Activated CD4-positive, alpha-beta memory T cell treated with anti-CD3 and anti-CD28 coated beads for 36 hours (primary cell): Measurements from ENCODE around the gene DCAF8. TPM values are rescaled to one million over a fixed set of nuclear protein-coding genes. Genes with fewer than 3 reads are reported as not detected.

Experiments
- CTCF ChIA-PET: fragments of 350-600 bp; sonication (Branson Sonifier 250); formaldehyde crosslinking; loops from one replicate; lab custom pipeline; 2021; ENCODE audit warnings: antibody characterized with exemption, inconsistent platforms; lab: Charles Lee
- POLR2A ChIA-PET: fragments of 350-600 bp; sonication (Branson Sonifier 250); formaldehyde crosslinking; loops from one replicate; lab custom pipeline; 2021; ENCODE audit warnings: antibody characterized with exemption; lab: Charles Lee
- DNase-seq: peaks from one replicate; pipeline ENCODE4 v3.0.0-alpha.2; 2020
- H3K27ac Mint-ChIP-seq: one replicate; pipeline ENCODE4 v1.8.0; 2021; ENCODE audit warnings: mixed read lengths
- H3K27me3 Mint-ChIP-seq: one replicate; pipeline ENCODE4 v1.8.0; 2021; ENCODE audit warnings: mixed read lengths
- H3K36me3 Mint-ChIP-seq: one replicate; pipeline ENCODE4 v1.8.0; 2021; ENCODE audit warnings: mixed read lengths
- H3K4me1 Mint-ChIP-seq: one replicate; pipeline ENCODE4 v1.8.0; 2021; ENCODE audit warnings: low read depth, mixed read lengths
- H3K4me3 Mint-ChIP-seq: one replicate; pipeline ENCODE4 v1.8.0; 2021; ENCODE audit warnings: mild to moderate bottlenecking, mixed read lengths
- H3K9me3 Mint-ChIP-seq: one replicate; pipeline ENCODE4 v1.8.0; 2021; ENCODE audit warnings: mixed read lengths
- intact Hi-C: fragments of 100-400 bp; cut with micrococcal nuclease; formaldehyde crosslinking; loops from one replicate; pipeline ENCODE4 v1.15.1; 2023
- total RNA-seq, 2 experiments: library from RNA; stranded (reverse); gene quantifications; one replicate each; pipeline ENCODE4 v1.2.3, GENCODE V29; 2021

Gene DCAF8
- total RNA-seq, 2 experiments from 2014 or later: 142 to 150 TPM

DNA sequence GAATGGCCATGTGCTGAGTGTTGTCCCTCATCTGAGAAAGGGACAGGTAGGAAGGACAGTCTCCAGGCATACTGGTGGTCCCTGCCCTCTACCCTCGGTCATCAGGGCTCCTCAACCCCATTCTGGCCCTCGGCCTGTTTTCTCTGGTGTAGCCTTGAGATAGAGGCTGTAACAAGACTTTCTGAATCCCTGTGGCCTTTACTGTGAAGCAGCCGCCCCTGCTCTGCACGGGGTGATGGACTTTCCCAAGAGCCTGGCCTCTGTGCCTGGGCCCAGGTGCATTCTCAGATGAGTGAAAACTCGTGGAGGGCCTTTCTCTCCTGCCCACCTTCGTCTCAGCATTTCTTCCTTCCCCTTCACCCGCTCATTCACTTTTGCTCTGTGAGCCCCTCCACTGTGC, 74.9 kb downstream of the DCAF8 start:
- ChIA-PET POLR2A (no interaction called here), CTCF (interaction anchor here (0.8 kb wide), 1 partner anchor 104 kb away, joined by 3 read pairs; no protein-coding TSS in a partner anchor)
- DNase-seq: no peak
- H3K36me3 Mint-ChIP-seq: no peaks in the 10 kb centered on the region
- intact Hi-C loops: no loop called here
- peaks cover 3% of the 10 kb centered on the region for H3K27me3 Mint-ChIP-seq
- no peaks in the 10 kb centered on the region for H3K9me3 Mint-ChIP-seq
- H3K4me3 Mint-ChIP-seq: no peak overlapping the region
- H3K27ac Mint-ChIP-seq: no peak overlapping the region
- no peaks in the 10 kb centered on the region for H3K4me1 Mint-ChIP-seq

DNA sequence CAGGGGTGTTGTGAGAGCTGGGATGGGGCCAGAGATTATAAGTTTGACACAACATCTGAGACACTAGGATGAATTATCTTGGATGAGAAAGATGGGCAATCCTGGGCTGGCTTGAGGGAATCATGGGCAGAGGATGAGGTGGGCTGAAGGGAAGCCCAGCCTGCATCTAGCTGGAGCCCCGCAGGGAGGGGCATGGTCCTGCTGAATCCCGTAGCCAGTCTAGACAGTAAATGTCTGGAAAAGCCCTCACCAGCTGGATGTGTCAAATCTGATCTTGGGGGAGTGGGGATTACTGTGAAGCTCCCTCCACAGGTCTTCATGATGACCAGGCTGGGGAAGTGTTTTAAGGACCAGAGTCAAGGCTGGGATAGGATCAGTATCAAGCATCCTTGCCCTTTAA, 75.6 kb downstream of the DCAF8 start:
- POLR2A ChIA-PET: no interaction called here
- DNase-seq: no peak
- no peaks in the 10 kb centered on the region for H3K4me1 Mint-ChIP-seq
- CTCF ChIA-PET: no interaction called here
- H3K9me3 Mint-ChIP-seq: no peaks in the 10 kb centered on the region
- no peaks in the 10 kb centered on the region for H3K36me3 Mint-ChIP-seq
- peaks cover 3% of the 10 kb centered on the region for H3K27me3 Mint-ChIP-seq
- no peak overlapping the region for H3K4me3 Mint-ChIP-seq
- intact Hi-C loops: no loop called here
- no peak overlapping the region for H3K27ac Mint-ChIP-seq

DNA sequence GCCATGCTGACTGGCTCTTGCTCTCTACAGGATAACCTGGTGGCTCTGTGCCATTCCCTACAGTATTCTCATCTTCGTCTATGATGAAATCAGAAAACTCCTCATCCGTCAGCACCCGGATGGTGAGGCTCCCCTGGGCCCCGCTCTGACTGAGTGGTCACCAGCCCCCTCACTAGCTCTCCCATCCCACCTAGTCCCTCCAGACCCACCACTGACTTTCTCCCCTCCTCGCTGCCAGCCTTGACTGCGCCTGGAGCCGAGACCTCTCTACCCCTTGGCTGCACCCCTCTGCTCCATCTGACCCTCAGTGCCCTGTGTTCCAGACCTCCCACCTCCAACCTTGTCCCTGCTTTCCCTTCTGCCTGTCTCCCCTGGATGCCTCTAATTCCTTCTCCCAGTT, 76.1 kb downstream of the DCAF8 start:
- no peak for DNase-seq
- no peaks in the 10 kb centered on the region for H3K9me3 Mint-ChIP-seq
- no peak overlapping the region for H3K27ac Mint-ChIP-seq
- CTCF ChIA-PET: no interaction called here
- intact Hi-C loops: no loop called here
- no peak overlapping the region for H3K4me3 Mint-ChIP-seq
- peaks cover 3% of the 10 kb centered on the region for H3K27me3 Mint-ChIP-seq
- POLR2A ChIA-PET: interaction anchor here (0.6 kb wide), 1 partner anchor 155 kb away, joined by 3 read pairs; no protein-coding TSS in a partner anchor
- H3K36me3 Mint-ChIP-seq: no peaks in the 10 kb centered on the region
- H3K4me1 Mint-ChIP-seq: no peaks in the 10 kb centered on the region

DNA sequence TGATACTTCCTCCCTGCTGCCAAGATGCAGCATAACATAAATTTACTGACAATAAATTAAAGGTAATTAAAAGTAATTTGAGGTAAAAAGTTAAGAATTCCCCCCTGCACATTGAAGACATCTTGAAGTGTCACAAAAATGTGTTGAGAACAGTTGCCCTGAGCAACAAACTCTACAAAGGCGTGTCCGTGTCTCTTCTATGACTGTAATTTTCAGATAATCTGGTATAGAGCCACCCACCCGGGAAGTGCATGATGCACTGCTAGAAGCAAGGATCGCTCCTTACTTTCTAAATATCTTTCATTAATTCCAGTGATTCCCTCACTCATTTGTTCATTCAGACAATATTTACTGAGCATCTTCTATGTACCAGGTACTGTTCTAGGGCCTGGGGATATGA, 83.0 kb downstream of the DCAF8 start:
- H3K36me3 Mint-ChIP-seq: no peaks in the 10 kb centered on the region
- H3K27me3 Mint-ChIP-seq: peaks cover 7% of the 10 kb centered on the region
- H3K9me3 Mint-ChIP-seq: no peaks in the 10 kb centered on the region
- intact Hi-C loops: no loop called here
- no peak overlapping the region for H3K27ac Mint-ChIP-seq
- no peak overlapping the region for H3K4me3 Mint-ChIP-seq
- no peaks in the 10 kb centered on the region for H3K4me1 Mint-ChIP-seq
- DNase-seq: no peak
- CTCF ChIA-PET: interaction anchor here (0.6 to 1.7 kb wide), 3 partner anchors 72 to 112 kb away, joined by 3 read pairs; no protein-coding TSS in a partner anchor
- POLR2A ChIA-PET: no interaction called here

DNA sequence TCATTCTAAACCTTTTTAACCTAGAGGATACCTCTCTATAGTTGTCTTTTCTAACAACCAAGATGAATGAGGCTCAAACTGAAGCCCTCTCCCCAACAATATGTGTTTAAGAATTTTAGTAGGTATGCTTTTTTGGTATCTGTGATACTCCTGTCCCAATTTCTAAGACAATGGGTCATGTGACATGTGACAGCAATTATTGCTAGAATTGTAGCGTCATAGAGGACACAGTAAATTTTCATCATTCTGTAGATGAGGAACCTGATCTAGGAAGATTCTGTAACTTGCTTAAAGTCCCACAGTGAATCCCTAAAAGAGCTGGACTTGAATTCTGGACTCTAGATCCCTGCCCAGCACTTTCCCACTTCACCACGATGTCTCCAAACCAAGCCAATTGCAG, 83.6 kb downstream of the DCAF8 start:
- H3K4me1 Mint-ChIP-seq: no peaks in the 10 kb centered on the region
- H3K36me3 Mint-ChIP-seq: no peaks in the 10 kb centered on the region
- no peak overlapping the region for H3K4me3 Mint-ChIP-seq
- intact Hi-C loops: no loop called here
- H3K27me3 Mint-ChIP-seq: peaks cover 7% of the 10 kb centered on the region
- DNase-seq: no peak
- H3K9me3 Mint-ChIP-seq: no peaks in the 10 kb centered on the region
- CTCF ChIA-PET: interaction anchor here (1.7 kb wide), 1 partner anchor 113 kb away, joined by 3 read pairs; no protein-coding TSS in a partner anchor
- no peak overlapping the region for H3K27ac Mint-ChIP-seq
- POLR2A ChIA-PET: no interaction called here

DNA sequence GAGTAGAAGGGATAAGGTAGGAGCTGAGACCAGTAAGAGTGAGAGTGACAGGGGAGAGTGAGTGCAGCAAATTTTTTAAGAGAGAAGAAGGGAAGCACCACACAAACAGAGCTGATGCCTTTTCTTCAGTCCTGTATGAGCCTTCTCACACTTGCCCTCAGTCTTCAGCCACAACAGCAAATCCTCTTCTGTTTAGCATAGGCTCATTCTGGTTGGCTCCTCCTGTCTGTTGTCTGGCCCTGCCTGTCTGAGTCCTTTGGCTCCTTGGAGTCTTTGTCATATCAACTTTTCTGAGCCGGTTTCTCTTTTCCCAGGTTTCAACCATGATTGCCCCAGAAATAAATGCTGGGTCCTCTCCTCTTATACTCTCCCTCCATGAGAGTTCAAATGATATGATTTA, 84.7 kb downstream of the DCAF8 start:
- Mint-ChIP-seq H3K9me3 (no peaks in the 10 kb centered on the region), H3K4me3 (no peak overlapping the region), H3K27ac (no peak overlapping the region), H3K4me1 (no peaks in the 10 kb centered on the region), H3K27me3 (peaks cover 9% of the 10 kb centered on the region), H3K36me3 (no peaks in the 10 kb centered on the region)
- no peak for DNase-seq
- ChIA-PET POLR2A (no interaction called here), CTCF (no interaction called here)
- intact Hi-C loops: no loop called here

DNA sequence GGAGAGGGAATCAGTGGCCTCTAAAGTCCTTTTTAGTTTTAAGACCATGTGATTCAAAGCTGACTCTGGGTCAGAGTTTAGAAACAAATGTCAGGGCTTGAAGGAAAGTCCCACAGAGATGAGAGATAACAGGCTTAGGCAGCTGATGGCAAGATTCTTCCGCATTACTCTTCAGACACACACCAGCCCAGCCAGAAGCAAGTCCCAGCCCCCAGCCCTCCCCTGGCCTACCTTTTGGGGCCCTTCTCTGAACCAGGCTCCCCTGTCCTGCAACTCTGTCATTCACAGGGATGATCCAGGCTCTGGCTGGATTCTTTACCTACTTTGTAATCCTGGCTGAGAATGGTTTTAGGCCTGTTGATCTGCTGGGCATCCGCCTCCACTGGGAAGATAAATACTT, 85.1 kb downstream of the DCAF8 start:
- POLR2A ChIA-PET: no interaction called here
- no peak for DNase-seq
- H3K27ac Mint-ChIP-seq: no peak overlapping the region
- H3K4me3 Mint-ChIP-seq: no peak overlapping the region
- H3K36me3 Mint-ChIP-seq: no peaks in the 10 kb centered on the region
- H3K27me3 Mint-ChIP-seq: peaks cover 11% of the 10 kb centered on the region
- CTCF ChIA-PET: no interaction called here
- no peaks in the 10 kb centered on the region for H3K4me1 Mint-ChIP-seq
- H3K9me3 Mint-ChIP-seq: no peaks in the 10 kb centered on the region
- intact Hi-C loops: no loop called here

DNA sequence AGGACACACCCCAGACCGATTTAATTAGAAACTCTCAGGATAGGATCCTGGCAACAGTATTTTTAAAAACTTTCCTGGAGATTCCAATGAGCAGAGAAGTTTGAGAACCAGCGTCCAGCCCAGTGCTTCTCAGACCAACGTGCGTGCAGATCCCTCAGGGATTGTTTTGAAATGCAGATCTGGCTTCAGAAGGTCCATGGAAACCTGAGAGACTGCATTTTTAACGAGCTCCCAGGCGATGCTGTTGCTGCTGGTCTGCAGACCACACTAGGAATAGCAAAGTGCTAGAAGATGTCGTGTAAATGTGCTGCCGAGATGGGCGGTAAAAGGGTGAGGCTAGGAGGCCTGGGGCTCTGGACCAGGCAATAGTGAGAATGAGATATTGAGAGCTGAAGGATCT, 90.4 kb downstream of the DCAF8 start:
- ChIA-PET POLR2A (interaction anchor here (1.0 kb wide), 1 partner anchor 21 kb away, joined by 3 read pairs; no protein-coding TSS in a partner anchor), CTCF (interaction anchor here (0.6 to 1.3 kb wide), 2 partner anchors 25 to 204 kb away, joined by 3 read pairs; no protein-coding TSS in a partner anchor)
- H3K4me1 Mint-ChIP-seq: peaks cover 8% of the 10 kb centered on the region
- H3K27ac Mint-ChIP-seq: no peak overlapping the region
- no peaks in the 10 kb centered on the region for H3K9me3 Mint-ChIP-seq
- no peak for DNase-seq
- peaks cover 14% of the 10 kb centered on the region for H3K27me3 Mint-ChIP-seq
- intact Hi-C loops: no loop called here
- H3K4me3 Mint-ChIP-seq: no peak overlapping the region
- H3K36me3 Mint-ChIP-seq: no peaks in the 10 kb centered on the region

DNA sequence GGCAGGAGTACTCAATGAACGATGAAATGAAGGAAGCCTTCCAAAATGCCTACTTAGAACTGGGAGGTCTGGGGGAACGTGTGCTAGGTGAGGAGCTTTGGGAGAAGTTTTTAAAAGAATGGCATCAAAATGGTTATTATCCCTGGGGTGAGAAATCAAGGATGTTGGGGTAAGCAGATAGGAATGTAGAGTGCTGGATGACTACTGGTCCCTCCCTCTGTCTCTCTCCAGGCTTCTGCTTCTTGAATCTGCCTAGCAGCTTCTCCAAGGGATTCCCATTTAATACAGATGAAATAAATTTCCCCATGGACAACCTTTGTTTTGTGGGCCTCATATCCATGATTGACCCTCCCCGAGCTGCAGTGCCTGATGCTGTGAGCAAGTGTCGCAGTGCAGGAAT, 91.0 kb downstream of the DCAF8 start:
- intact Hi-C loops: no loop called here
- H3K27me3 Mint-ChIP-seq: peaks cover 17% of the 10 kb centered on the region
- H3K4me3 Mint-ChIP-seq: no peak overlapping the region
- DNase-seq: no peak
- CTCF ChIA-PET: interaction anchor here (1.3 kb wide), 1 partner anchor 205 kb away, joined by 3 read pairs; no protein-coding TSS in a partner anchor
- POLR2A ChIA-PET: interaction anchor here (1.0 kb wide), 1 partner anchor 21 kb away, joined by 3 read pairs; no protein-coding TSS in a partner anchor
- H3K4me1 Mint-ChIP-seq: peaks cover 9% of the 10 kb centered on the region
- H3K27ac Mint-ChIP-seq: no peak overlapping the region
- H3K36me3 Mint-ChIP-seq: no peaks in the 10 kb centered on the region
- no peaks in the 10 kb centered on the region for H3K9me3 Mint-ChIP-seq

DNA sequence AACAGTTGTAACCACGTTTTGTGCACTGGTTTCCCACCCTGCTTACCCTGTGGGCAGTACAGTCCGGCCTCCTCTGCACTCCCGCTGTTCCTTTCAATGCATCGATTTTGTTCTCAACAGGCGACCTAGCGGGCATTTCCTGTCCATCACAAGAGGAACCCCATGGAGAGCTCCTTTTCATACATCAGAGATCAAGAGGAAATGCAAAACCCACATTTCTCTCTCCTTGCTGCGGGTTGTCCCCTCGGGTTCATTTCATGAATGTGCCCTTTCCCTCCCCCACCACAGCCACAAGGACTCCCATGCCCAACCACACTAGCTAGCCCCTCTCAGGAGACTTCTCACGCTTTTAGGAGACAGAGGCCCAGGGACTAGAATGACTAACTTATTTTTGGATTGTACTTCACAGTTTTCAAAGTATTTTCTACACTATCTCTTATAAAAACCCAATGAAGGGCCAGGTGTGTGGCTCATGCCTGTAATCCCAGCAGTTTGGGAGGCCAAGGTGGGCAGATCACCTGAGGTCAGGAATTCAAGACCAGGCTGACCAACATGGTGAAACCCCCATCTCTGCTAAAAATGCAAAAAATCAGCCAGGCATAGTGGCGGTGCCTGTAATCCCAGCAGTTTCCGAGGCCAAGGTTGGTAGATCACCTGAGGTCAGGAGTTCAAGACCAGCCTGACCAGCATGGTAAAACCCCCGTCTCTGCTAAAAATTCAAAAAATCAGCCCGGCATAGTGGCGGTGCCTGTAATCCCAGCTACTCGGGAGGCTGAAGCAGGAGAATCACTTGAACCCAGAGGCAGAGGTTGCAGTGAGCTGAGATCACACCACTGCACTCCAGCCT, 92.6 kb downstream of the DCAF8 start:
- peaks cover 18% of the 10 kb centered on the region for H3K27me3 Mint-ChIP-seq
- H3K36me3 Mint-ChIP-seq: no peaks in the 10 kb centered on the region
- H3K9me3 Mint-ChIP-seq: no peaks in the 10 kb centered on the region
- ChIA-PET POLR2A (no interaction called here), CTCF (interaction anchor here (0.6 to 1.5 kb wide), 4 partner anchors 83 to 122 kb away, joined by 3 to 9 read pairs (median 3); no protein-coding TSS in a partner anchor)
- intact Hi-C loops: no loop called here
- H3K4me3 Mint-ChIP-seq: no peak overlapping the region
- no peak overlapping the region for H3K27ac Mint-ChIP-seq
- peak; percentile 68 for DNase-seq
- peaks cover 9% of the 10 kb centered on the region for H3K4me1 Mint-ChIP-seq

DNA sequence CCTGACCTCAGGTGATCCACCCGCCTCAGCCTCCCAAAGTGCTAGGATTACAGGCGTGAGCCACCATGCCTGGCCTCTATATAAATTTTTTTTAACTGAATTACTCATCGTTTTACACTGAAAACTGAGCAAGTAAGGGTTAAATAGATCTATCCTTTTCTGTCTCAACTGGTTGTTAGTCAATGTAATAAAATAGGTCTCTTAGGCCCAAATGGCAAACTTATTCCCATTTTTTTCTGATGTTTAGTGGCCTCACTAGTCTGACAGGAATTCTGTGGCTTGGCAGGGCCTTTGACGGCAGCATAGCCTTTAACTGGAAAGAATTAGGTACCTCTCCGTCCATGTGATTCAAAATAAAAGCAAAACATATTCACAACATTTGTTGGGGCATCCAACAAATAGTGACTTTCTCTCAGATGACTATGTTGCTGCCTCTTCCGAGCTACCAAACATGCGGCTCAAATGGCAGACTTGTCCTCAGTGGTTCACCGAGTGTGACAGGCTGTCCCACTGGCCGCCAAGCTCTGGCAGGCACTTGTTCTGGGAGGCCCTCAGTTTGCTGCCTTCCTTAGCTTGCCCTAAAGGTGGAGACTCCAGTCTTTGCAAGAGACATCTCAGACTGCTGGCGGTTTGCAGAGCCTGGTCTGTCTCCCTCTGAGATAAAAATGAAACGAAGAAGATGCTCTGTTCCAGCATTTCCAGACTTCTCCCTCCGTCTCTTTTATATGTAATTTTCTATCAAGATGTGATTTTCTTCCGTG, 93.6 kb downstream of the DCAF8 start:
- intact Hi-C loops: no loop called here
- Mint-ChIP-seq H3K9me3 (no peaks in the 10 kb centered on the region), H3K36me3 (no peaks in the 10 kb centered on the region), H3K4me1 (peaks cover 9% of the 10 kb centered on the region), H3K27me3 (peaks cover 19% of the 10 kb centered on the region), H3K27ac (no peak overlapping the region), H3K4me3 (no peak overlapping the region)
- CTCF ChIA-PET: interaction anchor here (0.7 to 1.5 kb wide), 3 partner anchors 82 to 123 kb away, joined by 3 to 9 read pairs (median 3); no protein-coding TSS in a partner anchor
- no peak for DNase-seq
- POLR2A ChIA-PET: no interaction called here

DNA sequence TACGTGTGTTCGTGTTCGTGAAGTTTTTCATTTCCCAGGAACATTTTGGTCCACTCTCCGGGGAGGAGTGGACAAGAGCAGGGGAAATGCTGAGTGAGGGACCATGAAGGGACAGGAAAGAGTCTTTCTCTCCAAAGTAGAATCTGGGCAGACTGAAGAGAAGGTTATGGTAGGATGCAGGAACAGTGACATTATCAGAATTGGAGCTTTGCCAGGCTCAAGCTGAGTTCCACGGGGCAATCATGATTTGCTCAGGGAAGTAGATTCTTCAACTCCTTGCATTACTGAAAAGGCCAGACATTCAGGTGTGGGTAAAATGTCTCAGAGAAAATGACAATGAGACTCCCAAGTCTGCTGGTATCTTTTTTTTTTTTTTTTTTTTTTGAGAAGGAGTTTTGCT, 94.3 kb downstream of the DCAF8 start:
- POLR2A ChIA-PET: no interaction called here
- no peaks in the 10 kb centered on the region for H3K36me3 Mint-ChIP-seq

More for the DNA sequence above, 94.3 kb downstream of the DCAF8 start:
- CTCF ChIA-PET: interaction anchor here (1.1 to 1.3 kb wide), 4 partner anchors 12 to 123 kb away, joined by 3 to 7 read pairs (median 3); no protein-coding TSS in a partner anchor
- H3K27ac Mint-ChIP-seq: no peak overlapping the region
- intact Hi-C loops: no loop called here
- peaks cover 9% of the 10 kb centered on the region for H3K4me1 Mint-ChIP-seq
- no peaks in the 10 kb centered on the region for H3K9me3 Mint-ChIP-seq
- DNase-seq: no peak
- H3K4me3 Mint-ChIP-seq: no peak overlapping the region
- H3K27me3 Mint-ChIP-seq: peaks cover 19% of the 10 kb centered on the region
